ENCODE data around the gene XXYLT1.

- TF ChIP-seq CTCF (IDR thresholded peaks at IDR 0.05) = no peak
- no peak for TF ChIP-seq POLR2A (IDR thresholded peaks at IDR 0.05)
Measured at GRCh38 chr3:195044411-195044810, 226.5 kb downstream of the XXYLT1 start.
